Keratinocyte (primary cell): Measurements from ENCODE around the gene CGNL1. TPM values are rescaled to one million over a fixed set of nuclear protein-coding genes. Genes with fewer than 3 reads are reported as not detected.

Experiments
- DNase-seq: peaks from one replicate; pipeline ENCODE4 v3.0.0-alpha.2; 2011; ENCODE audit warnings: low read depth, missing footprints, low spot score
- FAIRE-seq: peaks from 2 replicates; lab custom pipeline; 2011; peaks lifted over from hg19 to GRCh38; lab: Jason Lieb, UNC
- H2AFZ ChIP-seq: 2 replicates; pipeline ENCODE4 v1.6.0; 2012; ENCODE audit warnings: low read length, control low read depth, inconsistent platforms; ENCODE audit not compliant: control insufficient read depth
- H3K27ac ChIP-seq: 2 replicates; pipeline ENCODE4 v1.5.1; 2011; ENCODE audit warnings: low read length; ENCODE audit not compliant: control insufficient read depth, insufficient read depth
- H3K27me3 ChIP-seq: 3 replicates; pipeline ENCODE4 v1.6.0; 2011; ENCODE audit warnings: low read length; ENCODE audit not compliant: control insufficient read depth, insufficient read depth; ENCODE audit errors: extremely low read depth
- H3K36me3 ChIP-seq, 2 experiments: 2 replicates in 1 of 2; 3 replicates in 1 of 2; pipeline ENCODE4 v1.5.1; 2011; ENCODE audit warnings: low read length in 2 of 2, mild to moderate bottlenecking in 1 of 2; ENCODE audit not compliant: control insufficient read depth in 2 of 2, insufficient read depth in 2 of 2; ENCODE audit errors: extremely low read depth in 1 of 2
- H3K4me1 ChIP-seq: 3 replicates; pipeline ENCODE4 v1.5.1; 2011; ENCODE audit warnings: low read length; ENCODE audit not compliant: control insufficient read depth, insufficient read depth; ENCODE audit errors: extremely low read depth
- H3K4me2 ChIP-seq: 3 replicates; pipeline ENCODE4 v1.6.0; 2011; ENCODE audit warnings: low read depth, low read length; ENCODE audit not compliant: control insufficient read depth, insufficient read depth; ENCODE audit errors: extremely low read depth
- H3K4me3 ChIP-seq, 3 experiments: fragments of 200-600 bp in 1 of 3; sonication (generic) in 1 of 3; 2 replicates in 2 of 3; 3 replicates in 1 of 3; pipeline ENCODE4 v1.5.1; 2011 to 2016; ENCODE audit warnings: low read length in 3 of 3, mild to moderate bottlenecking in 3 of 3, control low read depth in 2 of 3, inconsistent platforms in 1 of 3, low read depth in 1 of 3, mixed read lengths in 1 of 3, mixed run types in 1 of 3, moderate library complexity in 1 of 3; ENCODE audit not compliant: control insufficient read depth in 2 of 3, insufficient read depth in 2 of 3; ENCODE audit errors: extremely low read depth in 1 of 3
- H3K79me2 ChIP-seq: 2 replicates; pipeline ENCODE4 v1.6.0; 2012; ENCODE audit warnings: low read length; ENCODE audit not compliant: control insufficient read depth, insufficient read depth
- H3K9ac ChIP-seq: 3 replicates; pipeline ENCODE4 v1.6.0; 2011; ENCODE audit warnings: low read length; ENCODE audit not compliant: control insufficient read depth, insufficient read depth; ENCODE audit errors: extremely low read depth
- H3K9me1 ChIP-seq: 3 replicates; pipeline ENCODE4 v1.6.0; 2011; ENCODE audit warnings: low read length; ENCODE audit not compliant: control insufficient read depth, insufficient read depth; ENCODE audit errors: extremely low read depth
- H3K9me3 ChIP-seq: 2 replicates; pipeline ENCODE4 v1.5.1; 2012; ENCODE audit warnings: low read depth, low read length; ENCODE audit not compliant: control insufficient read depth
- H4K20me1 ChIP-seq: 3 replicates; pipeline ENCODE4 v1.6.0; 2011; ENCODE audit warnings: low read length; ENCODE audit not compliant: control insufficient read depth, insufficient read depth; ENCODE audit errors: extremely low read depth
- EZH2 ChIP-seq: IDR thresholded peaks from one replicate; pipeline ENCODE4 v1.6.1; 2012; ENCODE audit warnings: inconsistent platforms, mild to moderate bottlenecking, low read length, moderate library complexity
- dilution Hi-C: fragments of 300-500 bp; cut with MboI; formaldehyde crosslinking; loops from one replicate; pipeline ENCODE4 v1.7.0; 2020; ENCODE audit warnings: low sequenced_read_pairs; ENCODE audit not compliant: extremely low pct_ligation_motif_present
- polyA plus RNA-seq, 5 experiments: library from polyadenylated mRNA; depleted of rRNA in 3 of 5; stranded (reverse) in 3 of 5; stranded (forward) in 1 of 5; unstranded in 1 of 5; fragments of >200 nt; gene quantifications; 1 replicate in 1 of 5; 2 replicates in 3 of 5; 3 replicates in 1 of 5; pipeline versions ENCODE4 v1.2.1 to v1.2.3, GENCODE V29; 2011 to 2012; ENCODE audit warnings: missing spikeins in 2 of 5, low read depth in 1 of 5, low replicate concordance in 1 of 5
- TF ChIP-seq, protein P1 (sequence below), 3 experiments: IDR thresholded peaks in 1 of 3; conservative IDR thresholded peaks in 1 of 3; optimal IDR thresholded peaks in 1 of 3; 2 replicates in 2 of 3; 3 replicates in 1 of 3; pipeline versions ENCODE3 to v1.5.1; 2011; ENCODE audit warnings: low read length in 3 of 3, mild to moderate bottlenecking in 3 of 3, moderate library complexity in 2 of 3, control low read depth in 1 of 3, inconsistent platforms in 1 of 3; ENCODE audit not compliant: insufficient read depth in 2 of 3; ENCODE audit errors: extremely low read depth in 1 of 3

Gene CGNL1
- polyA plus RNA-seq, 1 donor (not counting 4 experiments of a cell fraction or from before 2014, with no cell fraction given) = 0.05 TPM

DNA sequence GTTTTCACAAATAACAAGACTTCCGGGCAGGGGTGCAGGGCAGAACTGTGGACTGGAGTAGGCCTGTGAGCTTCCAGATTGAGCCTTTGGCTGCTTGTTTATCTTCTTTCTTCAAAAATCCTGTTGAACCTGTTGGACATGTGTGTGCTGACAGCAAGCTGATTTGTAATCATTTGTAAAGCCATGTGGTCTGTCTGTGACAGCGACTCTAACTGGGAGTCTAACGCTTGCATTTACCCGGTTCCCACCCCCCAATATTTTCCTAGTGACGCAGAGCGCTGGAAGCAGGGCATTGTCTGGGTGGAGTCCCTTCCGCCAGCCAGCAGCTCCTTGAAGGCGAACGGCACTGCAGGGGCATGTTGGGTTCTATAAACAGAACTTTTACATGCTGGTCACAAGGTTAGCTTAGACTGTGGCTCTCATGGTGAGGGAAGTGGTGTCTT is 129.7 kb downstream of the CGNL1 start:
- DNase-seq = peak; percentile 75
- peak; percentile 90 for FAIRE-seq
- H3K4me2 ChIP-seq = peak overlapping the region; percentile 60

DNA sequence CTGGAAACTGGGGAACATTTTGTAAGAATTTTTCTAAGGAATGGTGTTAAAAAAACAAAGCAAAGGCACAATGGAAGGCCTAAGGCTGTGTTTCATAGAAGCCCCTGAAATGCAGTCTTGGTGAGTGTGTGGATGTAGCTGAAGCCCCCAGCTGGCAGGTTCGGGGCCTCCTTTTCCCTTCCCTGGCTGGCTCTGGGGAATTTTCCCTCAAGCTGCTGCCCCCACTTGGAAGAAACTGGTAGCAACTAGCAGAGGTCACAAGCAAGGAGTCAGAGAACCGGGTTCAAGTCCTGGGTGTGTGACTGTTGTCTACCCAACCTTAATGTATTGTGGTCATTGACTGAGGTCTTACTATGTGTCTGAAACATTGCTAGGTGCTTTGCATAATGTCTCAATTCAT is 130.1 kb downstream of the CGNL1 start:
- Histone ChIP-seq H2AFZ (peak overlapping the region; percentile 63), H3K9me3 (no peaks in the 10 kb centered on the region), H3K27me3 (no peaks in the 10 kb centered on the region), H3K9me1 (no peaks in the 10 kb centered on the region), H3K9ac (peak overlapping the region; percentile 42), H3K4me2 (peak overlapping the region; percentile 60), H4K20me1 (no peaks in the 10 kb centered on the region), H3K4me3 (peak overlapping the region in 1 of 3 experiments; percentile 14), H3K27ac (peak overlapping the region; percentile 80), H3K4me1 (peaks cover 46% of the 10 kb centered on the region), H3K79me2 (no peaks in the 10 kb centered on the region), H3K36me3 (no peaks in the 10 kb centered on the region)
- dilution Hi-C loops = no loop called here
- FAIRE-seq (no peak), DNase-seq (no peak)
- no peak for TF ChIP-seq EZH2
- TF ChIP-seq, protein P1, sequence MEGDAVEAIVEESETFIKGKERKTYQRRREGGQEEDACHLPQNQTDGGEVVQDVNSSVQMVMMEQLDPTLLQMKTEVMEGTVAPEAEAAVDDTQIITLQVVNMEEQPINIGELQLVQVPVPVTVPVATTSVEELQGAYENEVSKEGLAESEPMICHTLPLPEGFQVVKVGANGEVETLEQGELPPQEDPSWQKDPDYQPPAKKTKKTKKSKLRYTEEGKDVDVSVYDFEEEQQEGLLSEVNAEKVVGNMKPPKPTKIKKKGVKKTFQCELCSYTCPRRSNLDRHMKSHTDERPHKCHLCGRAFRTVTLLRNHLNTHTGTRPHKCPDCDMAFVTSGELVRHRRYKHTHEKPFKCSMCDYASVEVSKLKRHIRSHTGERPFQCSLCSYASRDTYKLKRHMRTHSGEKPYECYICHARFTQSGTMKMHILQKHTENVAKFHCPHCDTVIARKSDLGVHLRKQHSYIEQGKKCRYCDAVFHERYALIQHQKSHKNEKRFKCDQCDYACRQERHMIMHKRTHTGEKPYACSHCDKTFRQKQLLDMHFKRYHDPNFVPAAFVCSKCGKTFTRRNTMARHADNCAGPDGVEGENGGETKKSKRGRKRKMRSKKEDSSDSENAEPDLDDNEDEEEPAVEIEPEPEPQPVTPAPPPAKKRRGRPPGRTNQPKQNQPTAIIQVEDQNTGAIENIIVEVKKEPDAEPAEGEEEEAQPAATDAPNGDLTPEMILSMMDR (optimal IDR thresholded peaks at IDR 0.05 in 1 of 3, IDR thresholded peaks at IDR 0.05 in 1 of 3, conservative IDR thresholded peaks at IDR 0.05 in 1 of 3; ENCODE audit: extremely low read depth in 1 of 3, insufficient read depth in 2 of 3, low read length in 3 of 3) = peak; percentile 26 to 42 (median 28)

More for the DNA sequence above, 129.7 kb downstream of the CGNL1 start:
- Histone ChIP-seq H3K36me3 (no peaks in the 10 kb centered on the region), H3K27ac (peak overlapping the region; percentile 80), H3K9me1 (no peaks in the 10 kb centered on the region), H2AFZ (peak overlapping the region; percentile 63), H3K79me2 (no peaks in the 10 kb centered on the region), H3K9ac (peak overlapping the region; percentile 42), H3K9me3 (no peaks in the 10 kb centered on the region), H4K20me1 (no peaks in the 10 kb centered on the region), H3K4me1 (peaks cover 51% of the 10 kb centered on the region), H3K27me3 (no peaks in the 10 kb centered on the region), H3K4me3 (peak overlapping the region in 1 of 3 experiments; percentile 14)
- dilution Hi-C loops = no loop called here
- TF ChIP-seq, protein P1 (optimal IDR thresholded peaks at IDR 0.05 in 1 of 3, IDR thresholded peaks at IDR 0.05 in 1 of 3, conservative IDR thresholded peaks at IDR 0.05 in 1 of 3; ENCODE audit: extremely low read depth in 1 of 3, insufficient read depth in 2 of 3, low read length in 3 of 3) = no peak
- TF ChIP-seq EZH2 = no peak
